ENCODE results near the gene TMEFF2.

DNA sequence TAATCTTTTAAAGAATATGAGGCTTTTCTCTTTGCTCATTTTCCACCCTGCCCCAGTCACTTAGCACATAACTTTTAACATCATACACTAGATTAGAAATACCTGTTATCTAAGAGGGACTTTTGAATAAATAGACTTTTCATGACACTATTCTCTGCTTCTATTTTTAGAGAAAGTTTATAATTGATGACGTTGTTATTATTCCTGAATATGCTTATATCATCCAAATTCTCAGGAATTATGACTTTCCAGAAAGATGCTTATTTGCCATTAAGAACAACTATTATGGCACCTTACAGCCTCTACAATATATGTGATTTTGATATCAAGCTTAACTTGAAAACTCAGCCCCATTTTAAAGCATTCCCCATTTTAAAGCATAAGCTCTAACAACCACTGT, 11.4 kb downstream of the TMEFF2 start:
- TF ChIP-seq POLR2AphosphoS5 (IDR thresholded peaks at IDR 0.05; ENCODE audit: low read depth, low read length) (no peak), EZH2 (IDR thresholded peaks at IDR 0.05; ENCODE audit: low read depth, low read length, severe bottlenecking) (no peak), JUND (IDR thresholded peaks at IDR 0.05; ENCODE audit: low read length) (no peak), EGR1 (IDR thresholded peaks at IDR 0.05; ENCODE audit: borderline replicate concordance, low read depth, low read length) (no peak), TBP (IDR thresholded peaks at IDR 0.05; ENCODE audit: low read depth, low read length) (no peak), KDM4A (IDR thresholded peaks at IDR 0.05; ENCODE audit: low read depth, low read length, severe bottlenecking) (no peak), GTF2F1 (IDR thresholded peaks at IDR 0.05; ENCODE audit: borderline replicate concordance, low read depth, low read length) (no peak), JUN (IDR thresholded peaks at IDR 0.05; ENCODE audit: low read depth, low read length) (no peak), POLR2A (IDR thresholded peaks at IDR 0.05; ENCODE audit: control extremely low read depth in 1 of 2, low read depth in 2 of 2, low read length in 2 of 2) (no peak)
- TF ChIP-seq, protein P1, sequence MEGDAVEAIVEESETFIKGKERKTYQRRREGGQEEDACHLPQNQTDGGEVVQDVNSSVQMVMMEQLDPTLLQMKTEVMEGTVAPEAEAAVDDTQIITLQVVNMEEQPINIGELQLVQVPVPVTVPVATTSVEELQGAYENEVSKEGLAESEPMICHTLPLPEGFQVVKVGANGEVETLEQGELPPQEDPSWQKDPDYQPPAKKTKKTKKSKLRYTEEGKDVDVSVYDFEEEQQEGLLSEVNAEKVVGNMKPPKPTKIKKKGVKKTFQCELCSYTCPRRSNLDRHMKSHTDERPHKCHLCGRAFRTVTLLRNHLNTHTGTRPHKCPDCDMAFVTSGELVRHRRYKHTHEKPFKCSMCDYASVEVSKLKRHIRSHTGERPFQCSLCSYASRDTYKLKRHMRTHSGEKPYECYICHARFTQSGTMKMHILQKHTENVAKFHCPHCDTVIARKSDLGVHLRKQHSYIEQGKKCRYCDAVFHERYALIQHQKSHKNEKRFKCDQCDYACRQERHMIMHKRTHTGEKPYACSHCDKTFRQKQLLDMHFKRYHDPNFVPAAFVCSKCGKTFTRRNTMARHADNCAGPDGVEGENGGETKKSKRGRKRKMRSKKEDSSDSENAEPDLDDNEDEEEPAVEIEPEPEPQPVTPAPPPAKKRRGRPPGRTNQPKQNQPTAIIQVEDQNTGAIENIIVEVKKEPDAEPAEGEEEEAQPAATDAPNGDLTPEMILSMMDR (IDR thresholded peaks at IDR 0.05; ENCODE audit: control extremely low read depth in 1 of 3, insufficient read depth in 1 of 3, low read depth in 1 of 3, low read length in 3 of 3): no peak
- TF ChIP-seq, protein P2, sequence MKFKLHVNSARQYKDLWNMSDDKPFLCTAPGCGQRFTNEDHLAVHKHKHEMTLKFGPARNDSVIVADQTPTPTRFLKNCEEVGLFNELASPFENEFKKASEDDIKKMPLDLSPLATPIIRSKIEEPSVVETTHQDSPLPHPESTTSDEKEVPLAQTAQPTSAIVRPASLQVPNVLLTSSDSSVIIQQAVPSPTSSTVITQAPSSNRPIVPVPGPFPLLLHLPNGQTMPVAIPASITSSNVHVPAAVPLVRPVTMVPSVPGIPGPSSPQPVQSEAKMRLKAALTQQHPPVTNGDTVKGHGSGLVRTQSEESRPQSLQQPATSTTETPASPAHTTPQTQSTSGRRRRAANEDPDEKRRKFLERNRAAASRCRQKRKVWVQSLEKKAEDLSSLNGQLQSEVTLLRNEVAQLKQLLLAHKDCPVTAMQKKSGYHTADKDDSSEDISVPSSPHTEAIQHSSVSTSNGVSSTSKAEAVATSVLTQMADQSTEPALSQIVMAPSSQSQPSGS (IDR thresholded peaks at IDR 0.05; ENCODE audit: low read length): no peak

Measured in H1 (cell line).